ENCODE measurements around the gene CASP2.

Gene CASP2

DNA sequence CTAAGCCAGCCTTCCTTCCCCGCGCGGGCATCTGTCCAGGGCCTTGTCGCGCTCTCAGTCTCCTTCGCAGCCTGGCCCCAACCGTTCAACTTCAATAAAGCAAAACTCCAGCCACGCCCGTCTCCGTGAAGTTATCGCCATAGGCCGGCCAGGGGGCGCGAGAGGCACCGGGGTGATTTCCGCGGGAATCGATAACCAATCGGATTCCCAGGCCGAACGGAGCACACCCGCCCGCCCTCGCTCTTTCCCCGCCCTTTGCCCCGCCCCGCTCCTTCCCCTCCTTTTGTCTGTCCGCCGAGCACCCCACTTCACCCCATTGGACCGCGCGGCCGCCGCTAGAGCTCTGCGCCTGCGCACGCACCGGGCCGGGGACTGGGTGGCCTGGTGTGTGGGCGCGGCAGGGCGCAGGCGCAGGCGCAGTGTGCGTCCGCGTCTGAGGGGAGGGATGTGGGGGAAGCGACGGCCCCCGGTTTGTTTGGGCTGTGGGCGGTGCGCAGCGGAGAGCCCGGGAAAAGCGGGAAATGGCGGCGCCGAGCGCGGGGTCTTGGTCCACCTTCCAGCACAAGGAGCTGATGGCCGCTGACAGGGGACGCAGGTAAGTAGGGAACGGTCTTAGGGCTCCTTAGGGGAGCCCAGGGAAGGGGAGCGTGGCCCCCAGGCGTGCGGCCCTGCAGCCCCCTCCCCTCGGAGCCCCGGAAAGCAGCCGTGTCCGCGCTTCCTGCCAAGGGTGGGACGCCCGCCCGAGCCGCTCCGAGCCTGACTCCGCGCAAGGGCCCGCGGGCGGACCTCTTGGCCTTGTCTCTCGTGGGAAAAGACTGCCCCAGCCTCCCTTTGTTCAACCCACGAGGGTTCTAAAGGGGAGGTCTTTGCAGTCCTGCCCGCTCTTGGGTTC lies at the start of gene CASP2:
CASP2 (plus strand) TSS at position 417 of the 892 bp plus-strand sequence; CDS start at position 522, 105 bp downstream.
- peaks cover 24% of the 10 kb centered on the region for H3K4me1 ChIP-seq (ENCODE audit: insufficient read depth, low read length)
- H3K36me3 ChIP-seq (ENCODE audit: insufficient read depth, low read length) = peaks cover 12% of the 10 kb centered on the region

DNA sequence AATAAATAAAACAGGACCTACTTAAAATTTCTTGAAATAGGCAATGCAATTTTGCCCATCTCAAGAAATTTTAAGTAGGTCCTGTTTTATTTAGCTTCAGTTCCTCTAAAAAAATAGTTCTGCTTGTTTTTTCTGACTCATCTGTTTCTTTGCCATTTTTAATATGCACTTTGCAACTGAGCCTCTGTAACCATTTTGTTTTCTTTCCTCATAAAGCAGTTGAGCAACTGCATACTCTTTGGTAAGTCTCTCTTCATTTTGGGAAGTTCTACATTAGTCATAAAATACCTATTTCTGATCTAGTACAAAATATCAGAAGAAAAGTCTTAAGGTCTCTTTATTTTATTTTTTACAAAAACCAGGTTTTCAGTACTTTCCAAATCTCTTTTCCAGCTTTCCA lies 48.3 kb upstream of the CASP2 start:
- no peaks in the 10 kb centered on the region for H3K4me1 ChIP-seq (ENCODE audit: insufficient read depth, low read length)
- H3K9me3 ChIP-seq (ENCODE audit: control insufficient read depth, insufficient read depth, low read length) = peaks cover 2% of the 10 kb centered on the region; the same call in 1 of the 2 replicates
- H3K9ac ChIP-seq (ENCODE audit: low read depth, low read length) = no peak overlapping the region
- H3K36me3 ChIP-seq (ENCODE audit: insufficient read depth, low read length) = no peaks in the 10 kb centered on the region

More for the DNA sequence above, at the start of gene CASP2:
- peak within 1 kb of the TSS; percentile 95 for H3K9ac ChIP-seq (ENCODE audit: low read depth, low read length)
- no peaks in the 10 kb centered on the region for H3K9me3 ChIP-seq (ENCODE audit: control insufficient read depth, insufficient read depth, low read length)

DNA sequence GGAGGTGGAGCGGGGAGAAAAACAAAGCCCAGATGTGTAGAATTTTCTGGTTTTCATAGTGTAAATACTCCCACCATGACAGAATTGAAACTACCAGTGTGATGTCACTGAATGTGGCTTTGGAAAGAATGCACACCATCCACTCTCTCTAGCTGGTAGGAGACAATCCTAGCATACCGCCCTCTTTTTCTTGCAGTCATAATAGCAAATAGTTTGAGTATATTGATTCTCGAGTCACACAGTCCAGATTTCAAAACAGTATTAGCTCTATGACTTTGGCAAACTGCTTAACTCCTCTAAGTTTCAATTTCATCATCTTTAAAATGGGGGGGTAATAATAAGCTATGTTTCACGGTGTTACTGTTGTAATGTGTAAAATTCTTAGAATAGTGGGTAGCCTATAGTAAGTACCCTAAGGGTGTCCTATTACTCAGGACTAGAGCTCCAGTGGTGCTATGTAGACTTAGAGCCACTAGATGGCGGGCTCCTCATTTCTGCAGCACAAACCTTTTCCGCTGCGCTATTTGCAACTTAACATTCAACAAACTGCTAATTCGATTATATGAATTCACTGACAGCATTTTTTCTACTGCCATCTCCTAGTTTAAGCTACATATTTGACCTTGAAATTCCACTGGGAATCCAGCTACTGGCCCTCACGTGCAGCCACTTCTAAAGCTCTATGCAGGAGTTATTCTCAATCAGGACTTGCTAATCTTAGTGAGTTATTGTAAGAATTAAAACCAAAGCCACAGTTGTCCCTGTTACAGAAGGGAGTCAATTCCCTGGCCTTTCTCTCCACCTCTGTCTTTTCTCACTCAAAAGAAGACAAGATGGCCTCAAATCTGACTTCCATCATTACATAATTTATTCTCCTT lies 47.6 kb upstream of the CASP2 start:
- no peaks in the 10 kb centered on the region for H3K4me1 ChIP-seq (ENCODE audit: insufficient read depth, low read length)
- H3K9me3 ChIP-seq (ENCODE audit: control insufficient read depth, insufficient read depth, low read length) = peaks cover 2% of the 10 kb centered on the region; the same call in 1 of the 2 replicates
- H3K9ac ChIP-seq (ENCODE audit: low read depth, low read length) = no peak overlapping the region
- no peaks in the 10 kb centered on the region for H3K36me3 ChIP-seq (ENCODE audit: insufficient read depth, low read length)

DNA sequence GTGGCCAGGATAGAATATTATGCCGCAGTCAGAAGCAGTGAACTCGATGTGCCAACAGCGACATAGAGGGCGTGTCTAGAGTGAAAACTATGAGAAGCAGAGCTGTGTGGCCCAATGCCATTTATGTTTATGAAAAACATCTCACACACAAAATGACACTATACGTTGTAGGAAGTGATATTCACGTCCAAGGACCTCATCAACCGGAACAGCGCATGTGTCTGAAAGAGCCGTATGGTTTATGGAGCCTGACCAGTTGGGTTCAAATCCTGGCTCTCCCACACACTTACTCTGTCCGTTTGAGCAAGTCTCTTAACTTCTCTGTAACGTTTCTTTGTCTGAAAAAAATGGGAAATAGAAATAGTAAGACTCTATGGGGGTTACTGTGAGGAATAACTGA lies 45.8 kb upstream of the CASP2 start:
- no peak overlapping the region for H3K9ac ChIP-seq (ENCODE audit: low read depth, low read length)
- H3K9me3 ChIP-seq (ENCODE audit: control insufficient read depth, insufficient read depth, low read length) = no peaks in the 10 kb centered on the region
- H3K4me1 ChIP-seq (ENCODE audit: insufficient read depth, low read length) = no peaks in the 10 kb centered on the region
- no peaks in the 10 kb centered on the region for H3K36me3 ChIP-seq (ENCODE audit: insufficient read depth, low read length)

DNA sequence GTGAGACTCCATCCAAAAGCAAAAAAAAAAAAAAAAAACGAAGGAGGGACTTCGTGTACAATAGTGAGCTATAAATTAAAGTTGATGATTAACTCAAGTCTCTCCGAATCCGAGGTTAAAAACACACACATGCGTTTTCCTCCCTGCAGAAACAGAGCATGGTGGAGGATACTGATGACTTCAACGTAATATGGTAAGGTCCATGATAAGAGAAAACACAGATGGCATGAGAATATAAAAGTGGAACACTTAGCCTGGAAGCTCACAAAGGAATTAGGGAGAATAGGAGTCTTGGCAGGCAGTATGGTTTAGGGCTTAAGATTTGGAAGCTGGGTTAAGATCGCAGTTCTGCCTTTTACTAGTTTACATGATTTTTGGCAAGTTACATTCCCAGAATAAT lies 45.0 kb upstream of the CASP2 start:
- Histone ChIP-seq H3K9me3 (ENCODE audit: control insufficient read depth, insufficient read depth, low read length) (no peaks in the 10 kb centered on the region), H3K4me1 (ENCODE audit: insufficient read depth, low read length) (no peaks in the 10 kb centered on the region), H3K36me3 (ENCODE audit: insufficient read depth, low read length) (no peaks in the 10 kb centered on the region), H3K9ac (ENCODE audit: low read depth, low read length) (no peak overlapping the region)

DNA sequence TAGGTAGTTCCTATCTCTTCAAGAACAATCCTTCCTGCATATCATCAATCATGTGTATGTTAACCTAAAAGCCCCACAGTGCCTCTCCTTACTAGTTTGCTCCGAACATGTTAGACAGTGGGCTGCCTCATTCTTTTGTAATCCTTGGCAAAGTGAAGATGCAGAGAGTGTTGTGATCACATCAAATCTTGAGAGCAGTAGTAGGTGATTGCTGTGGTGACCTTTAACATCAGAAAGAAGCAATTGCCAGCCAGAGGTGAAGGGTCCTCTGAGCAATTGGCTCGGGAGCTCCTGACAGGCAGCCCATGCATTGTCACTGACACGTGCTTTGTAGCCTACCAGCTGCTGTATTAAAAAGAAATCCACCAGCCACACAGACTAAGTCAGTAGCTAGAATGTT lies 44.5 kb upstream of the CASP2 start:
- Histone ChIP-seq H3K9me3 (ENCODE audit: control insufficient read depth, insufficient read depth, low read length) (no peaks in the 10 kb centered on the region), H3K4me1 (ENCODE audit: insufficient read depth, low read length) (no peaks in the 10 kb centered on the region), H3K9ac (ENCODE audit: low read depth, low read length) (no peak overlapping the region), H3K36me3 (ENCODE audit: insufficient read depth, low read length) (no peaks in the 10 kb centered on the region)

DNA sequence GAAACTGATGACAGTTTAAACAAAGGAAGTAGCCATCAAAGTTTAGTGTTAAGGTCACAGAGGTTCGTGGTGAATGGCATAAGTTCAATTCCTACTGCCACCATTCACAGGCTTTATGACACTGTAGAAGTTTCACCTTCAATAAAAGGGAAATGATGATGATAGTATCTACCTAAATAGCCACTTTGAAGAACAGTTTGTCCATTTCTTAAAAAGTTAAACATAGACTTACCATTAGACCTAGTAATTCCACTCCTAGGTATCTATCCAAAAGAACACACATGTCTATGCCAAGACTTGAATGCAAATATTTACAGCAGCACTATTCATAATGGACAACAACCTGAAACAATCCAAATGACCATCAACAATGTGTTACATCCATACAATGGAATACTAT lies 43.8 kb upstream of the CASP2 start:
- H3K9me3 ChIP-seq (ENCODE audit: control insufficient read depth, insufficient read depth, low read length) = no peaks in the 10 kb centered on the region
- no peak overlapping the region for H3K9ac ChIP-seq (ENCODE audit: low read depth, low read length)
- H3K4me1 ChIP-seq (ENCODE audit: insufficient read depth, low read length) = no peaks in the 10 kb centered on the region
- no peaks in the 10 kb centered on the region for H3K36me3 ChIP-seq (ENCODE audit: insufficient read depth, low read length)

DNA sequence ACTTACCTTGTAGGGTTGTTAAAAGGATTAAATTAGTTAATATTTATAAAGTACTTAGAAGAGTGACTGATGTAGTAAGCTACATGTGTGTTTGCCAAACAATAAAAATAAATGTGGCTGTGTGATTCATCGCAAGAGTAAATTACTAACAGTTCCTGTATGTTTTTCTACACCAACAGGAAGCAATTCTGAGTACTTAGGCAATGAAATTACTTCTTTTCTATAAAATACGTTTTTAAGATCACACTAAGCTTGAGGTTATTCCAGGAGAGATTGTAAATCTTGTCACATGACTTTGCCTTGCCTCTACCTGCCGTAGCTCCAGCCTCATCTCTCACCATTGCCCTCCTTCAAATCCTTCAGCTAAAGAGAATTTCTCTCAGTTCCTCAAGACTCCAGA lies 43.0 kb upstream of the CASP2 start:
- no peak overlapping the region for H3K9ac ChIP-seq (ENCODE audit: low read depth, low read length)
- no peaks in the 10 kb centered on the region for H3K36me3 ChIP-seq (ENCODE audit: insufficient read depth, low read length)
- H3K4me1 ChIP-seq (ENCODE audit: insufficient read depth, low read length) = no peaks in the 10 kb centered on the region
- no peaks in the 10 kb centered on the region for H3K9me3 ChIP-seq (ENCODE audit: control insufficient read depth, insufficient read depth, low read length)

DNA sequence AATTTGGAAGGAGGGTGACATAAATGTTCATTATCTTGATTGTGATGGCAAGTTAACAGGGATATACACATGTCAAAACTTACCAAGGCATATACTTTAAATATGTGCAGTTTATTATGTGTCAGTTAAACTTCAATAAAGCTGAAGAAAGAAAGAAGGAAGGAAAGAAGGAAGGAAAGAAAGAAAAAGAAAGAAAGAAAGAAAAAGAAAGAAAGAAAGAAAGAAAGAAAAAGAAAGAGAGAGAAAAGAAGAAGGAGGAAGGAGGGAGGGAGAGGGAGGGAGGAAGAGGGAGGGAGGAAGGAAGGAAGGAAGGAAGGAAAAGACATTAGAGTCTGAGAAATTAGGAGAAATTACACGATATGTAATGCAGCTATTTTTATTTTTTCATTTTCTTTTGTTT lies 40.8 kb upstream of the CASP2 start:
- Histone ChIP-seq H3K36me3 (ENCODE audit: insufficient read depth, low read length) (no peaks in the 10 kb centered on the region), H3K9ac (ENCODE audit: low read depth, low read length) (no peak overlapping the region), H3K9me3 (ENCODE audit: control insufficient read depth, insufficient read depth, low read length) (no peaks in the 10 kb centered on the region), H3K4me1 (ENCODE audit: insufficient read depth, low read length) (no peaks in the 10 kb centered on the region)

DNA sequence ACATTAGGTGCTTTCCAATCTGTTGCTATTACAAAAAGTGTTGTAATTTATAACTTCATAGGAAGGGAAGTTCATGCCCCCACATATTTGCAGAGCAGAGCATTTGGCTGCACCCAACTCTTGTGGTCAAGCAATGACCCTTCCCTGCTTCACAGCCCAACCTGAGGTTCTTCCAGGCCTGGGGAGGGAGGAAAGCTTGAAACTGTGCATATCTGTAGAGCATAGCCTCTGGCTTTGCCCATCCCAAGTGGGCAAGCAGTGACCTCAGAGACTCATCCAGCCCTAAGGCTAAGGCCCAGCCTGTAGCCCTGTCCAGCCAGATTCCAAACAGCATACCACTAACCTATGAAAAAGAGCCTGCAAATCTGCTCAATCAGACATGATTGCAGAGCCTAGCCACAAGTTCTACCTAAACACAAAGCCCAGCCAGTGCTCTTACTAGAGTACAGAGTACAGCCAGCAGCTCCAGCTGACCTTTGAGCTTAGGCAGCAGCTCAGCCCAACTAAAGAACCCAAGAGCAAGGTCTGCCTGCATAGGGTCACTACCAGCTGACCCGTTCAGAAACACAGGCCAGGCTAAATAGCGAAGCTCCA lies 39.3 kb upstream of the CASP2 start:
- no peaks in the 10 kb centered on the region for H3K4me1 ChIP-seq (ENCODE audit: insufficient read depth, low read length)

DNA sequence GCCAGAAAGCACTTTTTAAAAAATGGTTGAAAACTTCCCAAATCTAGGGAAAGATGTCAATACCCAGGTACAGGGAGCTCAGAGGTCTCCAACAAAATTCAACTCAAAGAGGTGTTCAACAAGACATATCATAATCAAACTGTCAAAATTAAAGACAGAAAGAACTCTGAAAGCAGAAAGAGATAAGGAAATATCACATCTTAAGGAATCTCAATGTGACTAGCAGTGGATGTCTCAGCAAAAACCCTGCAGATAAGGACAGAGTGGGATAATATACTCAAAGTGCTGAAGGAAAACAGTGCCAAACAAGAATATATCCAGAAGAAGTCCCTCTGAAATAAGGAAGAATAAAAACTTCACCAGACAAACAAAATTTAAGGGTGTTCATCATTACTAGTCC lies 38.0 kb upstream of the CASP2 start:
- peaks cover 2% of the 10 kb centered on the region for H3K9me3 ChIP-seq (ENCODE audit: control insufficient read depth, insufficient read depth, low read length)
- H3K9ac ChIP-seq (ENCODE audit: low read depth, low read length) = no peak overlapping the region
- H3K4me1 ChIP-seq (ENCODE audit: insufficient read depth, low read length) = no peaks in the 10 kb centered on the region
- no peaks in the 10 kb centered on the region for H3K36me3 ChIP-seq (ENCODE audit: insufficient read depth, low read length)

More for the DNA sequence above, 39.3 kb upstream of the CASP2 start:
- Histone ChIP-seq H3K36me3 (ENCODE audit: insufficient read depth, low read length) (no peaks in the 10 kb centered on the region), H3K9me3 (ENCODE audit: control insufficient read depth, insufficient read depth, low read length) (peaks cover 2% of the 10 kb centered on the region), H3K9ac (ENCODE audit: low read depth, low read length) (no peak overlapping the region)

DNA sequence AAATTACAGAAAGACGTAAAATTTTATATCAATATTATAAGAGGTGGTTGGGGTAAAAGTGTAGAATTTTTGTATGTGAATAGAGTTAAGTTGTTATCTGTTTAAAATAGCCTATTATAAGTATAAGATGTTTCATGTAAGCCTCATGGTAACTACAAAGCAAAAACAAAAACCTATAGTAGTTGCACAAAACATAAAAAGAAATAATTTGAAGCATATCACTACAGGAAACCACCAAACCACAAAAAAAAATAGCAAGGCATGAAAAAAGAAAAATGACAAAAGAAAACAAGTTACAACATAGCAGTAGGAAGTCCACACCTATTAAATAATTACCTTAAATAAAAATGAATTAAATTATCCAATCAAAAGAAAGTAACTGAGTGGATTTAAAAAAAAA lies 37.3 kb upstream of the CASP2 start:
- H3K9ac ChIP-seq (ENCODE audit: low read depth, low read length) = no peak overlapping the region
- H3K36me3 ChIP-seq (ENCODE audit: insufficient read depth, low read length) = no peaks in the 10 kb centered on the region
- peaks cover 2% of the 10 kb centered on the region for H3K9me3 ChIP-seq (ENCODE audit: control insufficient read depth, insufficient read depth, low read length)
- no peaks in the 10 kb centered on the region for H3K4me1 ChIP-seq (ENCODE audit: insufficient read depth, low read length)

DNA sequence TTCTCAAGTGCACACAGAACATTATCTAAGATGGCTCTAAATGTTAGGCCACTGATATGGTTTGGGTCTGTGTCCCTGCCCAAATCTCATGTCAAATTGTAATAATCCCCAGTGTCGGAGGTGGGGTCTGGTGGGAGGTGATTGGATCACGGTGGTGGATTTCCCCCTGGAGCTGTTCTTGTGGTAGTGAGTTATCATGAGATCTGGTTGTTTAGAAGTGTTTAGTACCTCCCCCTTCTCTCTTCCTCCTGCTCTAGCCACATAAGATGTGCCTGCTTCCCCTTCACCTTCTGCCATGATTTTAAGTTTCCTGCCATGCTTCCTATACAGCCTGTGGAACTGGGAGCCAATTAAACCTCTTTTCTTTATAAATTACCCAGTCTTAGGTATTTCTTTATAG lies 36.1 kb upstream of the CASP2 start:
- no peaks in the 10 kb centered on the region for H3K36me3 ChIP-seq (ENCODE audit: insufficient read depth, low read length)
- H3K4me1 ChIP-seq (ENCODE audit: insufficient read depth, low read length) = no peaks in the 10 kb centered on the region
- no peak overlapping the region for H3K9ac ChIP-seq (ENCODE audit: low read depth, low read length)
- H3K9me3 ChIP-seq (ENCODE audit: control insufficient read depth, insufficient read depth, low read length) = peaks cover 2% of the 10 kb centered on the region

DNA sequence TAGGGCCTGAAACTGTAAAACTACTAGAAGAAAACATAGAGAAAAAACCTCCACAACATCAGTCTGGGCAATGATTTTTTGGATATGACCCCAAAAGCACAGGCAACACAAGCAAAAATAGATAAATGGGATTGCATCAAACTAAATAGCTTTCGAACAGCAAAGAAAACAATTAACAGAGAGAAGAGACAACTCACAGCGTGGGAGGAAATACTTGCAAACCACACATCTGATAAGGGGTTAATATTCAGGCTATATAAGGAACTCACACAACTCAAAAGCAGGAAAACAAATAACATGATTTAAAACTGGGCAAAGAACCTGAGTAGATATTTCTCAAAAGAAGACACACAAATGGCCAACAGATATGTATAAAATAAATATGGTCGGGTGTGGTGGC lies 32.6 kb upstream of the CASP2 start:
- Histone ChIP-seq H3K9me3 (ENCODE audit: control insufficient read depth, insufficient read depth, low read length) (peaks cover 2% of the 10 kb centered on the region), H3K4me1 (ENCODE audit: insufficient read depth, low read length) (no peaks in the 10 kb centered on the region), H3K36me3 (ENCODE audit: insufficient read depth, low read length) (no peaks in the 10 kb centered on the region), H3K9ac (ENCODE audit: low read depth, low read length) (no peak overlapping the region)
